ENCODE measurements around the gene NAGS.
"Not testable (repeated sequence)": the region's sequence is repeated elsewhere in the genome, so short reads cannot be mapped to it uniquely, and the experiment has no call there.

Gene NAGS

DNA sequence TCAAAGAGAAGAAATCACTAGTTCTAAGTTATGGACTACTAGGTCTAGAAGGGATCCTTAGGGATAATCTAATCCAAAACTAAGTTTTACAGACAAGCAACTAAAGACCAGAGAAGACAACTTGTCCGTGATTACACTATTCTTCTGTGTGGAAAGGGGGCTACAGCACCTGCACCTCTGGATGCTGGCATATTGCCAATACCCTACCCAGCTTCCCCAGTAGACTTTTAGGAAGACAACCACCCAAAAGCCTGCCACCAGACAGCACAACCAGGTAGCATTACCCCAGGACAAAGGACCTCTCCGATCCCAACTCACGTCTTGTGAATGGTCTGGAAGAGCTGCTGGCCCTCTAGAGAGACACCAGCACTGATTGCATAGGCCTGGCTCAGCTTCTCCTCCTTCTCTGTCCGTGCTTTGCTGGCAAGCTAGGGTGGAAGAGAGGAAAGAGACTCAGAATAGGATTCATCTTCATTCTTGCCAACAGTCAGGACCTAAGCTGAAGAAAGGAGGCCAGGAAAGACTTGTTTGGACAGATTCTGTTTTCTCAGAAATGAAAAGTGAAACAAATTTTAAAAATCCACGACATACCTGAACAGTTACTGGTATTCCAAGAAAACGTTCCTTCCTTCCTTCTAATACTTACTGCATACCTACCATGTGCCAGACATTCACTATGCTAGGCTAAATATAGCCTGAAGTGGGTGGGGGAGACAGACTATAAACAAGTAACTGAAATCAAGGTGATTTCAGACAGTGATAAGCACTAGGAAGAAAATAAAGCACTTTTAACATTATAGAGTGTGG is 35.6 kb downstream of the NAGS start:
- DNase-seq (ENCODE audit: low read depth): no peak

DNA sequence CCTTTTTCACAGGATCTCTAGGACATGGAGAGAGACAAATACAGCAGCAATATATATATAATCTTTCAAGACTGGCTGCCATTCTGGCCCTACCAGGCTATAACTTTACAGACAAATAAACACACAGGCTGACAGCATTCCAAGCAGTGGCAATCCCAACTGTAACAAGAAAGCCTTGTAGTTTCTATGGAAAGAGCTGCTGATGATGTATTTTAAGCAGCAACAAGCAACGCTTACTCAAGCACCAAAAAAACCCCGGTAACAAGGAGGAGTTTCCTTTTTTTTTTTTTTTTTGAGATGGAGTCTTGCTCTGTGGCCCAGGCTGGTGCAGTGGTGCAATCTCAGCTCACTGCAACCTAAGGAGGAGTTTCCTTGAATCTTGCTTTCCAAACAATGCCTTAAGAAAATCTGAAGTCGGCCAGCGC is 38.9 kb downstream of the NAGS start:
- no peak for DNase-seq (ENCODE audit: low read depth)

- DNase-seq (ENCODE audit: low read depth): no peak
These were observed 39.6 kb downstream of the NAGS start for GRCh38 chr17:44044071-44044470.

DNA sequence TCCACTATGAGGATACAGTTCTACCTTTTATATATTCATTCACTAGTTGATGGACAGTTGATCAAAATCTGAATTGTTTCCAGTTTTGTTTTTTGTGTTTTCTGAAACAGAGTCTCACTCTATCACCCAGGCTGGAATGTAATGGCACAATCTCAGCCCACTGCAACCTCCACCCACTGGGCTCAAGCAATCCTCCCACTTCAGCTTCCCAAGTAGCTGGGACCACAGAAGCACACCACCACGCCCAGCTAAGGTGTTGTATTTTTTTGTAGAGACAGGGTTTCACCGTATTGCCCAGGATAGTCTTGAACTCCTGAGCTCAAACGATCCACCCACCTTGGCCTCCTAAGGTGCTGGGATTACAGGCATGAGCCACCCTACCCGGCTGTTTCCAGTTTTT is 41.1 kb downstream of the NAGS start:
- DNase-seq (ENCODE audit: low read depth): no peak

DNA sequence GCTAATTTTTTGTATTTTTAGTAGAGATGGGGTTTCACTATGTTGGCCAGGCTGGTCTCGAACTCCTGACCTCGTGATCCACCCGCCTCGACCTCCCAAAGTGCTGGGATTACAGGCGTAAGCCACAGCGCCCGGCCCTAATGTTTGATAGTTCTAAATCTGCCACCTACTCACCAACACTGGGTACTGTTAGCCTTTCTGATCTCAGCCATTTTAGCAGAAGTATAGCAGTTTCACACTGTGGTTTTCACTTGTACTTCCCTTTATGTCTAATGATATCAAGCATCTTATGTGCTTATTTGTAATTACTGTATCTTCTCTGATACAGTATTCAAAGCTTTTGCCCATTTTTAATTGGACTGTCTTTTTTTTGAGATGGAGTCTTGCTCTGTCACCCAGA is 42.5 kb downstream of the NAGS start:
- not testable (repeated sequence) for DNase-seq (ENCODE audit: low read depth)

DNA sequence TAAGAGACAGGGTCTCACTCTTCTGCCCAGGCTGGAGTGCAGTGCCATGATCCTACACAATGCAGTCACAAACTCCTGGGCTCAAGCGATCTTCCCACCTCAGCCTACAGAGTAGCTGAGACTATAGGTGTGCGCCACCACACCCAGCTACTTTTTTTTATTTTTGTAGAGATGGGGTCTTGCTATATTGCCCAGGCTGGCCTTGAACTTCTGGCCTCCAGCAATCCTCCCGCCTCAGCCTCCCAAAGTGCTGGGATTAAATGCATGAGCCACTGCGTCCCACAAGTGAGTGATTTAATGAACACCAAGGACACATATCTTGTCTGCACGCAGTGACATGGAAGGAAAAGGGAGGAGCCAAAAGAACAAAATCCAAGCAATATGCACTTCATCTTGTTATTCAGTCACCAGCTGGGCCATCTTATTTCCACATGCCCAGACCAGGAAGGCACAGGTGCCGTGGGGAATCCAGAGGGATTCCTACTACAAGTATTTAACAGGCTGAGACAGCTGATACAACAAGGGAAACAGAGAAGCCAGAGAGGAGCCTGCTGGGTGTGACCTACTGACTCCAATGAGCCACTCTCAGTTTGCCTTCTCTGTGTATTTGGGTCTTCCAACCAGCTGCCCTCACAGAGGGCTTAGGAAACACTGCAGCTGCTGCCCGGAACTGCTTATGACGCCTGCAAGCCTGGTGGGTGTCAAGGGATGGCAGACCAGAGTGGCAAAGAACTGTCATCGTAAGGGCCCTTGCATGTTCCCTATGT is 45.1 kb downstream of the NAGS start:
- no peak for DNase-seq (ENCODE audit: low read depth)

GRCh38 chr17:44053125-44053872 is 48.9 kb downstream of the NAGS start:
- no peak for DNase-seq (ENCODE audit: low read depth)

All from T-helper 22 cell (primary cell).